Iris pigment epithelial cell (primary cell): Measurements from ENCODE around the gene CST11.
A peak's percentile ranks its signal among the peaks of the same experiment; 100 is the strongest.

Experiments
- DNase-seq: peaks from one replicate; pipeline ENCODE4 v3.0.0-alpha.2; 2011; ENCODE audit warnings: low read depth

Gene CST11

DNA sequence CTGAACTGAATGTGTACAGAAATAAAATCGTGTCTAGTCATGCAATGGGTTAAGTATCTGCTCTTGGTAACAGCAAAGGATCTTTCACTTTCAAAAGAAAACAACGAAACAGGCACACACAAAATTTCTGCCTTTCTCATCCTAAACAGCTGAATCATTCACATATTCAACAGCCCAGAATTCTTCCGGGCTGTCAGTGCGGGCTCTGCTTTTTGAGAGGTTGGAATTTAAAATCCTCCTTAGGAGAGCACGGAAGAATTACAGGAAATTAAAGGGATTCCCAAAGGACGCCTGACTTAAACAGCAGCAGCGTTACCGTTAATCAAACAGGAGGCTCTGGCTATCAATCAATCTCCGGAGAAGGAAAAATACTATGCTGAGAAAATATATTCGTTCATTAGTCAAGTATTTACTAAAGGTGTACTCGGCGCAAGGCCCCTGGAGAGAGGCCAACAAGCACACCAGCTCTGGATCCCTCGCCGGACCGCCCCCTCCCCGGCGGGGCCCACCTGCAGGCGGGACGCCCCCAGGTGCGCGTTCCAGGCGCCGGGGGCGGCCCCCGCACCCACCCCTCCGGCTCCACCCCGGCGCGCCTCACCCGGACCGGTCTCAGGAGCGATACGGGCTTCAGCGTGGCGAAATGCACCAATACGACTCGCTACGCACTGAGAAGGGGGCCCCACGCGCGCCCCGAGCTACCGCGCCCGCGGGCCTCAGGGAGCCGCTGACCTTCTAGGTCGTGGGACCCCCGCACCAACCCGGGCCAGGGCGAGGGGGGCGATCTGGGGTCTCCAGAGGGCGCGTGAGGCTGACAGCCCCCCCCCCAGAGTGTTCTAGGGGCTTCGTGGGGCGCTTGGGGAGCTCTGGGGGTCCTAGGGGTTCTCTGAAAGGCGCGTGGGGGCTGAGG lies 32.4 kb downstream of the CST11 start:
- DNase-seq = peak; percentile 79

DNA sequence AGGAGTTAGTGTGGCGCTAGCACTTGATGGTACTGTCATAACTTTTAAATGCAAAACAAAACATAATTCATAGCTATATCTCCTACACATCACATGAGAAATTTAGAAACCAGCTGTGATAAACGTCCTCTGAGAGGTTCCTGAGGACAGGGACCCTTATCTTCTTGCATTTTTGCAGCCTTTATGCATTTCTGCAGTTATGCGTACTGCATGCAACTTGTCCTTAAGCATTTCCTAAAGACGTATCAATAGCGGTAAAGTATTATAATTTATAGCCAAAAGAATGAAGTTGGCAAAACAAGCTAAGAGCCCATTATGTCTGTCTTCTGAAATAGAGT lies 33.0 kb downstream of the CST11 start:
- no peak for DNase-seq

DNA sequence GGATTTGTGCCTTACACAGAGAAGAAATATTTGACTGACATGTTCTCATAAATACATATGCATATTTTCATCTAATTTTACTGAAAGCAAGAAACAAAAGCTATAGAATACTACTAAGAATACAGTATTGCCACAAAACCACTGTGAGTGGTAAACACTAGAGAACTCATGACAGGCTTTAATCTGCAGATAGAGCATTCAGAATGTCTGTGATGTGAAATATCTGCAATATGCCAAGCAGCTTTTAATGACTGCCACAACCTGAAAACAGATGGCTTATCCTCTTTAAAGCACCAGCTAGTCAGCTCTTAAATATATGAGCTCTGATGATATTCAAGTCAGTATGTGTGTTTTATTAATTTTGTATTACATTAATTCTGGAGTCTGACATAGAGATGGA lies 34.8 kb downstream of the CST11 start:
- no peak for DNase-seq

DNA sequence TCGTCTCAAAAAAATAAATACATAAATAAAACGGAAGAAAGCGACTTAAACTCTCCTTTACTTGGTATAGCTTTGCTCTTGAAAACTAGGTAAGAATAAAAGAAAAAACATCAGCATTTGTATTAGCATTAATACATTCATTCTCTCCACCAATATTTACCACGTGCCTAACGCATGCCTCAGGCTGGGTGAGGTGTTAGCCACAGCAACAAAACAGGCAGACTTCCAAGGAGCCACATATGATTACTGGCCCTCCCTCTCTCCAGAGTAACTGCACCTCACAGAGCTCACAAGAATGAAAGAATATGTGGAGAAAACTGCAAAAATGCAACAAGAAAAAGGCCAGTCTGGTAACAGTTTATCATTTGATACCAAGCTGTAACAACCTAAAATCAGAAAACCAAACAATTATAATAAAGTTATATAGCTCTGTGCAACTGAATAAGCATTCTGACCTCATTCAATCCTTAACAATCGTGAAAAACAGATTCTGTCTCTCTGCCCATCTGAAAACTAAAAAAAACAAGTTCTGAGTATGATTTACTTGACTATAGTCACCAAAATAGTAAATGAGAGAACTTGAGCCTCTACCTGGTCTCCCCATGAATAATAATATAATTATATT lies 36.6 kb downstream of the CST11 start:
- DNase-seq = peak; percentile 35

DNA sequence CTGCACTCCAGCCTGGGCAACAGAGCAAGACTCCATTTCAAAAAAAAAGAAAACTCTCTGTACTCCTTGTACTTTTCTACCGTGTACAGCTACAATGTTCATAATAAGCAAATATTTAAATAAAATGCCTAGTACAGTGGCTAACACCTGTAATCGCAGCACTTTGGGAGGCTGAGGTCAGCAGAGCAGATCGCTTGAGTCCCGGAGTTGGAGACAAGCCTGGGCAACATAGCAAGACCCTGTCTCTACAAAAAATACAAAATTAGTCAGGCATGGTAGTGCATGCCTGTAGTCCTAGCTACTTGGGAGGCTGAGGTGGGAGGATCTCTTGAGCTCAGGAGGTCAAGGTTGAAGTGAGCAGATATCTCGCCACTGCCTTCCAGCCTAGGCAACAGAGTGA lies 37.1 kb downstream of the CST11 start:
- no peak for DNase-seq

DNA sequence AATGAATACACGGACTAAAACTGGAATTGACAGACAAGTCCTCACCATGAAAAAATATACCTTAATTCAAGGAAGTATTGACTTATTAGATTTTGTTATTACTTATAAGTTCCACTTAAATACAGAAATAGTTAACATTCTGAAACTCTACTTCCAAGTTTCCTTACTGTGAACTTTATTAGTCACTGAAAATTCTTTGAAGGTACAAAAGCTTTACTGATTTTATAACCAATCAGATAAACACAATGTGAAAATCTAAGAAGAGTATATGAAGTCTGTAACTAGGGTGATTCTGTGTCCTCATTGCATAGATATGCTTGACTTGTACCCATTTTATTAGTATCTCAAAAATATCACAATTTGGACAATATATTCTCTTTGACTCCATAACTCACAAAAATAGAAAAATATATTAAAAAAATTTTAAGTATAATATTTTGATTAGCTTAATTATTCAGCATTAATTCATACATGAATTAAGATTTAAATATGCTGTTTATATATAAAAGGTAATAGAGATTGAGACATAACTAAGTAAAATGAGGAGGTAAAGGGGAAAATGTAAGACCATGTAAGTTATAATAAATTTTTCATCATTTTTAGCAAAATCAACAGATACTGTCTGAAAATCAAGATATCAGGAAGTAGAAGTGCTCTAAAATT lies 38.0 kb downstream of the CST11 start:
- DNase-seq = peak; percentile 18

DNA sequence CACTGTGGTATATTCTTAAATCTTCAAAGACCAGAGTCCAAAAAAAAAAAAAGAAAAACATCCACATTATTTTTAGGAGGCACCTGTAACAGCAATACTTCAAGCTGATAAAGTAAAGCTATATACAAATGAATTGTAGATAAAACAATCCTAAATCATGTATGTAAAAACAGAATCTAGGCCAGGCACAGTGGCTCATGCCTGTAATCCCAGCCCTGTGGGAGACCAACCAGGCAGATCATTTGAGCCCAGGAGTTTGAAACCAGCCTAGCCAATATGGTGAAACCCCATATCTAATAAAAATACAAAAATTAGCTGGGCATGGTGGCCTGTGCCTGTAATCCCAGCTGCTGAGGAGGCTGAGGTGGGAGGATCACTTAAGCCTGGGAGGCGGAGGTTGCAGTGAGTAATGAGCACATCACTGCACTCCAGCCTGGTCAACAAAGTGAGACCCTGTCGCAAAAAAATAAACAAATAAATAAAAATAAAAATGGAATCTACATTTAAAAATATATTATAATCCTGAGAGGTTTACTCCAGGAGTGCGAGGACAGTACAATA lies 38.7 kb downstream of the CST11 start:
- no peak for DNase-seq

DNA sequence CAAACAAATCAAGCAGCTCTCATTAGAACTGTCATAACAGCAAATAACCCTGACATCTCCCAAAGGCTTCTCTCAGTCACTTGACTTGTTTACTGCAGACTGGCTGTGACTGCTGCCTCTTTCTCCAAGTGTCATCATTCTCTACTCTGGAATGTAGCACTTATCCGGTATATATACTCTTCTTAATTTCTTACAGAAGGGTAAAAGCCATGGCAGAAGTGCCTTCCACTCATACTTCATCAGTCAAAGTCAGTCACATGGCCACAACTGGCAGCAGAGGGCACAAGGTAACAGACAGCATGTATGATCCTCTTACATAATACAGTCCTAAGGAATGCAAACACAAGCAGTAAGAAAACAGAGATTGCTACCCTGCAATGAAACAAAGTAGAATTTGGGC lies 40.6 kb downstream of the CST11 start:
- DNase-seq = peak; percentile 18

DNA sequence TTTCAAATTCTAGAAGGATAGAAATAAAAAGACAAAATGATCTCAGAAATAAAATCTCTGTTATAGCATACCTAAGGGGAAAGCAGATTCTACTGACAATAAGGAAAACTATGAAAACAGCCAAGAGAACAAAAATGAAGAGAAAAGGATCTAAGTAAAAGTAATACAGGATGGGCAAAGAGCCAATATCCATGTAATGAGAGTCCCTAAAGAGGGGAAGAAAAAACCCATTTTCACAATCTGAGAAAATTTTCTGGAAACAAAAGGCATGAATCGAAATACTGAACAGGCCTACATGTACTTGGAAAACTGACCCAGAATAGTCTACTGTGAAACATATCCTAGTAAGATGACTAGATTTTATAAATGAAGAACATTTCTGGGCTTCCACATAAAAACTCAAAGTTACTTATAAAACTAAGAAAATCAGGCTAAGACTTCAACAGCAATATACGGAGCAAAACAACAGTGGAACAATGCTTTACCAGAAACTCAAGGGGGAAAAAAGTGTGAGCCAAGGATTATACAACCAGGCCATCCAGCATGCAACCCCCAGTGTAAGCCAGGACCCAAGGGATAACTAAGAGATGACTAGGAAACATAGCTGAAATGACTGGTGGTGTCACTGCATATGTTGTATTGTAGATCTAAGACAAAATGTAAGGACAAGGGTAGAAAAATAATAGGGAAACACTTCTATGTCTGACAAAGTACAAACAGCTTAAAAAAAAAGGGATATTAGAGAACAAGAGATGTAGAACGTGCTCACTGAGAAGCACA lies 41.6 kb downstream of the CST11 start:
- no peak for DNase-seq

DNA sequence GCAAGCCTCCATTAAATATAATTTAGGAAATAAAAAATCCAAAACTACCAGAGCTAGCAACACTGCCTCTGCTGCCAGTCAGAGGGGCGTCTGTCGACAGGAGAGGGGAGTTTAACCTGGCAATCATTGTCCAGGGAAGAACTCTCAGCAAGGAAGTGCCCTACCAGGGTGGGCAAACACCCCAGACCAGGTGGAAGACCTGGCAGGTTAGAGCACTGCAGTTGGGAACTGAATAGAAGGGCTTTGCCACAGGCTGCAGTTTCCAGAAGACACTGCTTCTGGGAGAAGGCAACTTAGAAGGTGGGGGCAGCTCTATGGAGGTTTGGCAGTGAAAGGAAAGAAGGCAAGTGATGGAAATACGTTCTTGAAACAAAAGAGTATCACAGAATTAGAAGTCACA lies 42.9 kb downstream of the CST11 start:
- DNase-seq = no peak

DNA sequence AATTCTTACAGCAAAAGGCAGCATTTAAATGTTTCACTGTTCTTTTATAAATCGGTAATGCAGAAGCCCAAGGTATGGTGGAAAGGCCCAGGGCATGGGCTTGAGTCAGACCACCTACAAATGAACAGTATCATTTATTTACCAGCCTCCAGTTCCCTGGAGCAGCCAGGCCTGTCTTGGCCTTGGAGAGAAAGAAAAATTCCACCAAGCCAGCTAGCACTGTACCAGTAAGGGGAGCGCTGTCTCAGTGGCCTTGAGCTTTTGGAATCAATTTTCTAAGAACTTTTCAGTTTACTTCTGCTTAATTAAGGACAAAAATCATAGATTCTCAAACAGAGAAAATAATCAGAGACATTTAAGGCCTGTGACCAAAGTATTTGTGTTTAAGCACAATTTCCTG lies 43.7 kb downstream of the CST11 start:
- DNase-seq = peak; percentile 21

DNA sequence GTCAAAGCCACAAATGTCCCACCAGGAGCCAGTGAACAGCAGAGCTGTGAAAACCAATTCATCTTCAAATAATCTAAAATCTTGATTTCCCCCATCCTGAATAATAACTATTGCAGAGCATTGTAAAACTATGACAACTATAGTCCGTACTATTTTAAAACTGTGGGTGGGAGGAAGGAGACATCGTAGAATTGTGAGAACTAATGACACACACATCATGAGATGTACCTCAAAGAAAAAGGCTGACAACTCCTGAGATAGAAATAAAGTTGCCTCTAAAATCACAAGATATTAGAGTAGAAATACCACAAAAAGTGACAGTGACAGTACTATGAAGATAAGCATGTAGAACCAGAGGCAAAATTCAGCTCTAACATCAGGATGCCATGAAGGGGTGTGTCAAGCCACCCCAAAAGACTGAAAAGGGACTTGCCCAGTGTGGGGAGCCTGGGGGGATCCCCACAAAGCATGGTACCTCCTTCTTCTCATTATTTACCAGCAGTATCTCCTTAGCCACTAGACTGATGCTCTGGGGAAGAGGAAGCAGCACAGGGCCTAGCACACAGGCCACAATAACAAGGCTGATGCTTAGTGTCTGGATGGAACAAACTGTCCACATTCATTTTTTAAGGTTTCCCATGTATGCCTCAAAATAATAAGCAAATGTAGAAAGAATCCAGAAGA lies 44.8 kb downstream of the CST11 start:
- DNase-seq = no peak

DNA sequence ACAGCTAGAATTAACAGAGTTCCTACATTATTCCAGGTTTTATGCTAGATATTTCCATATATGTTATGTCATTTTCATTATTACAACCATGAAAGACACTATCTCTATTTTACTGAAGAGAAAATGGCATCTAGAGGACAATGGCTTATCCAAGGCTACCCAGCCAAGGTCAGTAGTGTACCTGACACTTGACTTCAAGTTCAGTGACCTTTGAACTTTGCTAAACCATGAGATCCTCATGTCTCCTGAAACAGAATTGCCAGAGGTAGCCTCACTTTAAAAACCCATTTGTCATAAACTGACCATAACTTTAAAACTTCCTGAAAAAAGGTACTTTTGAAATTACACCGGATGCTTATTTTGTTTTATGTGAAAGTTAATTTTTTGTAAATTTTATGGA lies 45.8 kb downstream of the CST11 start:
- DNase-seq = no peak

DNA sequence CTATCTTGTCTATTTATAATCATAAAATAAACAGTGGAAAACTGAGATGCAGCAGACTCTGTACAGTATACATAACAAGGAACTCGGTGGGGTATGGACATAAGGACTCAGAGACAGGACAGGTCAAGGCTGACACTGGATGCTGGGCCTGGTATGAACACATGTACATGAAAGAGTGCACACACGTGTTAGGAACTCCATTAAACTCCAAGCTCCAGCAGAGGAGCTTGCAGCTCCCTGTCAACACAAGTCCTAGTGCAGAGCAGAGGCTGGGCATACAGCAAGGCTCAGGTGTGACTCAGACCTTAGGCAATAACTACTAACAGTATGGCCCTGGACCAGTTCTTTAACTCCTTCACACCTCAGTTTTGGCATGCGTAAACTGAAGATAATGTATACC lies 48.5 kb downstream of the CST11 start:
- DNase-seq = peak; percentile 82

DNA sequence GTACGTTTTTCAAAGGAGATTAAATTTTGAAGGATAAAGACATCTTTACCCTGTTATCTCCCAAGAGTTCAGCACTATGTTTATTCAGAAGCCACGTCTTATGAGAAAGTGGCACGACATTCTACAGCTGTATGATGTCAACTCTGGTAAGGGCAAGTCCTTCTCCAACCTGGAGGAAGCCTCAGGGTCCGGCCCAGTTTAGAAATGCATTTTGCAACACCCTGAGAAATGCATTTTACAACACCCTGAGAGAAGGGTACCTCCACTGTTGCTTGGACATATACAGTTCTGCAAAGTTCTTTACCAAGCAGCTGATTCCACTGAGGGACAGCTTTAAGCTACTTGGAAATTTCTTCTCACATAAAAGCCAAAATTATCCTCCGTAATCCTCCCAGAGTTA lies 48.9 kb downstream of the CST11 start:
- peak; percentile 11 for DNase-seq

DNA sequence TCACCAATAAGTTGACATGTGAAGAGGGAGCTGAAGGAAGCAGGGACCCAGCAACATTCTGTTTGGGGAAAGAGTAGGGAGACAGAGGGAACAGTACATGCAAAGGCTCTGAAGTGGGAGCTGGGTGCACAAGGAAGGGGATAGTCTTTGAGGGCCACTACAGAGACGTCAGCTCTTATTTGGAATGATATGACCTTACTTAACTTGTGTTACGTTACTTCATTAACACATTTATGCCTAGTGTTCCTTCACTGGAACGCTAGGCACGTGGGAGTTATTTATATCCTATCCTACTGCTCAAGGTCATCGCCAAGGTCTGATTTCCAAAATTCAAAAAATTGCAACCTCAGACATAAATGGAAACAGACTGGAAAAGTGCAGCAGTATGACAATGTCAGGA lies 51.6 kb downstream of the CST11 start:
- no peak for DNase-seq
